WTC11 (cell line): ENCODE results near the gene AATK. TPM values are rescaled to one million over a fixed set of nuclear protein-coding genes. Genes with fewer than 3 reads are reported as not detected.
"Not testable (repeated sequence)": the region's sequence is repeated elsewhere in the genome, so short reads cannot be mapped to it uniquely, and the experiment has no call there.

Experiments
- ATAC-seq: fragments of 200-7000 bp; cut with Tn5 transposase; 2 replicates; pipeline ENCODE4 v1.10.0; 2021; ENCODE audit warnings: mild to moderate bottlenecking, moderate library complexity
- CTCF ChIA-PET: fragments of 300-600 bp; sonication (Branson Sonifier 250); formaldehyde crosslinking; loops from one replicate; lab custom pipeline; 2021; ENCODE audit warnings: antibody characterized with exemption; lab: Charles Lee
- POLR2A ChIA-PET: fragments of 350-600 bp; sonication (Branson Sonifier 250); formaldehyde crosslinking; loops from one replicate; lab custom pipeline; 2021; ENCODE audit warnings: antibody characterized with exemption; lab: Charles Lee
- DNase-seq: peaks from one replicate; pipeline ENCODE4 v3.0.0; 2021; ENCODE audit warnings: low spot score
- H3K27ac Mint-ChIP-seq: 2 replicates; pipeline ENCODE4 v1.8.0; 2021; ENCODE audit warnings: mixed read lengths
- H3K27me3 Mint-ChIP-seq: 2 replicates; pipeline ENCODE4 v1.8.0; 2021; ENCODE audit warnings: low read depth, mild to moderate bottlenecking, moderate library complexity, mixed read lengths
- H3K36me3 Mint-ChIP-seq: 2 replicates; pipeline ENCODE4 v1.8.0; 2021; ENCODE audit warnings: mixed read lengths
- H3K4me1 Mint-ChIP-seq: 2 replicates; pipeline ENCODE4 v1.8.0; 2022; ENCODE audit warnings: mixed read lengths
- H3K4me3 Mint-ChIP-seq: 2 replicates; pipeline ENCODE4 v1.8.0; 2021; ENCODE audit warnings: mild to moderate bottlenecking, moderate library complexity, mixed read lengths
- H3K9me3 Mint-ChIP-seq: 2 replicates; pipeline ENCODE4 v1.8.0; 2021; ENCODE audit warnings: mixed read lengths
- ATF2 ChIP-seq: sonication (generic); formaldehyde crosslinking; IDR thresholded peaks from 2 replicates; pipeline ENCODE4 v1.8.1; 2022; ENCODE audit warnings: low read depth, missing genetic modification reagents, borderline replicate concordance
- CTCF ChIP-seq: fragments of 200-600 bp; IDR thresholded peaks from 2 replicates; pipeline ENCODE4 v1.8.0; 2022; ENCODE audit warnings: antibody characterized with exemption
- E2F1 ChIP-seq: sonication (generic); formaldehyde crosslinking; IDR thresholded peaks from 2 replicates; pipeline ENCODE4 v1.8.0; 2022; ENCODE audit warnings: mild to moderate bottlenecking, missing genetic modification reagents
- IRF1 ChIP-seq: sonication (generic); formaldehyde crosslinking; IDR thresholded peaks from 2 replicates; pipeline ENCODE4 v1.8.0; 2023; ENCODE audit warnings: missing genetic modification reagents
- IRF2 ChIP-seq: sonication (generic); formaldehyde crosslinking; IDR thresholded peaks from 2 replicates; pipeline ENCODE4 v1.8.0; 2022; ENCODE audit warnings: low read depth, missing genetic modification reagents, borderline replicate concordance
- MLX ChIP-seq: sonication (generic); formaldehyde crosslinking; IDR thresholded peaks from 2 replicates; pipeline ENCODE4 v1.8.1; 2023; ENCODE audit warnings: mild to moderate bottlenecking, missing genetic modification reagents, moderate library complexity
- MXD4 ChIP-seq: fragments of 250-450 bp; sonication (Bioruptor Pico); IDR thresholded peaks from 2 replicates; pipeline ENCODE4 v1.8.0; 2021; ENCODE audit warnings: mild to moderate bottlenecking, moderate library complexity, borderline replicate concordance
- MYBL2 ChIP-seq: sonication (generic); formaldehyde crosslinking; IDR thresholded peaks from 2 replicates; pipeline ENCODE4 v1.8.1; 2023; ENCODE audit warnings: mild to moderate bottlenecking, moderate library complexity, missing genetic modification reagents
- TP53 ChIP-seq: sonication (generic); formaldehyde crosslinking; IDR thresholded peaks from 2 replicates; pipeline ENCODE4 v1.8.1; 2023; ENCODE audit warnings: mild to moderate bottlenecking, missing genetic modification reagents
- ZNF121 ChIP-seq: sonication (generic); formaldehyde crosslinking; IDR thresholded peaks from 2 replicates; pipeline ENCODE4 v1.8.0; 2023; ENCODE audit warnings: missing genetic modification reagents
- ZNF138 ChIP-seq: sonication (generic); formaldehyde crosslinking; conservative IDR thresholded peaks from 2 replicates; pipeline ENCODE4 v1.8.1; 2022; ENCODE audit warnings: mild to moderate bottlenecking, moderate library complexity, missing genetic modification reagents
- ZNF232 ChIP-seq: sonication (generic); formaldehyde crosslinking; IDR thresholded peaks from 2 replicates; pipeline ENCODE4 v1.8.0; 2022; ENCODE audit warnings: mild to moderate bottlenecking, missing genetic modification reagents
- ZNF281 ChIP-seq: sonication (generic); formaldehyde crosslinking; IDR thresholded peaks from 2 replicates; pipeline ENCODE4 v1.8.0; 2023; ENCODE audit warnings: mild to moderate bottlenecking, missing genetic modification reagents
- ZNF317 ChIP-seq: sonication (generic); formaldehyde crosslinking; IDR thresholded peaks from 2 replicates; pipeline ENCODE4 v1.8.1; 2023; ENCODE audit warnings: low read depth, mild to moderate bottlenecking, moderate library complexity, missing genetic modification reagents, borderline replicate concordance
- ZNF423 ChIP-seq: fragments of 250-450 bp; sonication (Bioruptor Pico); IDR thresholded peaks from 2 replicates; pipeline ENCODE4 v2.1.2; 2022; ENCODE audit warnings: mild to moderate bottlenecking, moderate library complexity
- ZNF532 ChIP-seq: fragments of 250-450 bp; sonication (Bioruptor Pico); IDR thresholded peaks from 2 replicates; pipeline ENCODE4 v1.9.0; 2021; ENCODE audit warnings: mild to moderate bottlenecking, borderline replicate concordance
- ZNF671 ChIP-seq: fragments of 250-450 bp; sonication (Bioruptor Pico); IDR thresholded peaks from 2 replicates; pipeline ENCODE4 v1.8.0; 2021; ENCODE audit warnings: mild to moderate bottlenecking
- total RNA-seq: library from RNA; stranded (reverse); gene quantifications from 3 replicates; pipeline ENCODE4 v1.2.3, GENCODE V29; 2021

Gene AATK
- total RNA-seq, 1 experiment from 2014 or later = 2.9 TPM

- no peak for TF ChIP-seq IRF2 (CRISPR knock-in tag)
- TF ChIP-seq MYBL2 = no peak
- TF ChIP-seq ZNF532 (CRISPR knock-in tag) = no peak
- TF ChIP-seq ZNF121 (CRISPR knock-in tag) = no peak
- no peak for TF ChIP-seq MLX (CRISPR knock-in tag)
- no peak for TF ChIP-seq ZNF671 (CRISPR knock-in tag)
- Mint-ChIP-seq H3K9me3 (no peaks in the 10 kb centered on the region), H3K36me3 (no peaks in the 10 kb centered on the region), H3K27ac (no peak overlapping the region), H3K4me1 (no peaks in the 10 kb centered on the region), H3K4me3 (no peak overlapping the region), H3K27me3 (no peaks in the 10 kb centered on the region)
- DNase-seq (no peak), ATAC-seq (no peak)
- ChIA-PET CTCF (interaction anchor here (1.1 kb wide), 2 partner anchors 42 to 58 kb away, joined by 3 read pairs; no protein-coding TSS in a partner anchor), POLR2A (no interaction called here)
Observed at GRCh38 chr17:81147701-81148100, 18.3 kb downstream of the AATK start.

GRCh38 chr17:81146208-81146607, 19.8 kb downstream of the AATK start:
- ATAC-seq, H3K27ac Mint-ChIP-seq, H3K4me3 Mint-ChIP-seq, POLR2A ChIA-PET, H3K27me3 Mint-ChIP-seq, H3K9me3 Mint-ChIP-seq, H3K4me1 Mint-ChIP-seq, DNase-seq, H3K36me3 Mint-ChIP-seq: not testable (repeated sequence)
- CTCF ChIA-PET = interaction anchor here (0.6 to 1.9 kb wide), 4 partner anchors 33 to 1491 kb away, joined by 3 to 6 read pairs (median 3); partner anchors contain the start of genes NDUFAF8 and TEPSIN

- Mint-ChIP-seq H3K36me3 (no peaks in the 10 kb centered on the region), H3K27ac (no peak overlapping the region; the same call in 1 of the 2 replicates), H3K4me1 (no peaks in the 10 kb centered on the region), H3K4me3 (no peak overlapping the region), H3K27me3 (no peaks in the 10 kb centered on the region), H3K9me3 (no peaks in the 10 kb centered on the region)
- POLR2A ChIA-PET = no interaction called here
- ATAC-seq (no peak), DNase-seq (no peak)
- CTCF ChIA-PET = interaction anchor here (0.9 to 2.8 kb wide), 3 partner anchors 15 to 121 kb away, joined by 3 to 8 read pairs (median 6); no protein-coding TSS in a partner anchor
- TF ChIP-seq CTCF (no peak), ZNF317 (CRISPR knock-in tag) (no peak), ATF2 (CRISPR knock-in tag) (no peak), ZNF281 (CRISPR knock-in tag) (no peak), IRF1 (CRISPR knock-in tag) (no peak), ZNF671 (CRISPR knock-in tag) (no peak), ZNF423 (CRISPR knock-in tag) (no peak), ZNF232 (CRISPR knock-in tag) (no peak), E2F1 (CRISPR knock-in tag) (no peak), MXD4 (CRISPR knock-in tag) (no peak), TP53 (CRISPR knock-in tag) (no peak), ZNF138 (no peak)
Observed at GRCh38 chr17:81144423-81144781, 21.6 kb downstream of the AATK start.
